ENCODE data around the gene CYTH1.

CYTH1 gene

GRCh38 chr17:78826421-78826820, 44.3 kb upstream of the CYTH1 start:
- ChIA-PET CTCF (interaction anchor here (0.5 to 0.7 kb wide), 2 partner anchors 17 to 405 kb away, joined by 3 to 4 read pairs; no protein-coding TSS in a partner anchor), POLR2A (no interaction called here)
- no peak overlapping the region for H3K27ac ChIP-seq (ENCODE audit: extremely low read depth, low read depth, low read length)
- peaks cover 50 to 97% of the 10 kb centered on the region in 2 experiments for H3K36me3 ChIP-seq (ENCODE audit: control insufficient read depth in 2 of 2, insufficient read depth in 1 of 2, low read length in 2 of 2)
- no peaks in the 10 kb centered on the region for H3K4me1 ChIP-seq (ENCODE audit: control insufficient read depth, insufficient read depth, low read length)
- H3K9me3 ChIP-seq (ENCODE audit: control insufficient read depth, insufficient read depth, low read depth, low read length) = no peaks in the 10 kb centered on the region
- TF ChIP-seq ZNF514 (tag by site-specific recombination; IDR thresholded peaks at IDR 0.05) = no peak
- no peak for TF ChIP-seq ZFP41 (tag by site-specific recombination; IDR thresholded peaks at IDR 0.05; ENCODE audit: borderline replicate concordance)
- no peak for TF ChIP-seq ZNF76 (tag by site-specific recombination; IDR thresholded peaks at IDR 0.05; ENCODE audit: borderline replicate concordance, low read depth)
- no peak for TF ChIP-seq CTCF (tag by site-specific recombination; IDR thresholded peaks at IDR 0.05)
- no peak for TF ChIP-seq ZNF391 (tag by site-specific recombination; IDR thresholded peaks at IDR 0.05; ENCODE audit: borderline replicate concordance, low read depth)
- TF ChIP-seq, protein P1, sequence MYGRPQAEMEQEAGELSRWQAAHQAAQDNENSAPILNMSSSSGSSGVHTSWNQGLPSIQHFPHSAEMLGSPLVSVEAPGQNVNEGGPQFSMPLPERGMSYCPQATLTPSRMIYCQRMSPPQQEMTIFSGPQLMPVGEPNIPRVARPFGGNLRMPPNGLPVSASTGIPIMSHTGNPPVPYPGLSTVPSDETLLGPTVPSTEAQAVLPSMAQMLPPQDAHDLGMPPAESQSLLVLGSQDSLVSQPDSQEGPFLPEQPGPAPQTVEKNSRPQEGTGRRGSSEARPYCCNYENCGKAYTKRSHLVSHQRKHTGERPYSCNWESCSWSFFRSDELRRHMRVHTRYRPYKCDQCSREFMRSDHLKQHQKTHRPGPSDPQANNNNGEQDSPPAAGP (tag by site-specific recombination; IDR thresholded peaks at IDR 0.05) = no peak
- no peak for TF ChIP-seq ZNF23 (tag by site-specific recombination; IDR thresholded peaks at IDR 0.05; ENCODE audit: borderline replicate concordance)
- TF ChIP-seq, protein P2, sequence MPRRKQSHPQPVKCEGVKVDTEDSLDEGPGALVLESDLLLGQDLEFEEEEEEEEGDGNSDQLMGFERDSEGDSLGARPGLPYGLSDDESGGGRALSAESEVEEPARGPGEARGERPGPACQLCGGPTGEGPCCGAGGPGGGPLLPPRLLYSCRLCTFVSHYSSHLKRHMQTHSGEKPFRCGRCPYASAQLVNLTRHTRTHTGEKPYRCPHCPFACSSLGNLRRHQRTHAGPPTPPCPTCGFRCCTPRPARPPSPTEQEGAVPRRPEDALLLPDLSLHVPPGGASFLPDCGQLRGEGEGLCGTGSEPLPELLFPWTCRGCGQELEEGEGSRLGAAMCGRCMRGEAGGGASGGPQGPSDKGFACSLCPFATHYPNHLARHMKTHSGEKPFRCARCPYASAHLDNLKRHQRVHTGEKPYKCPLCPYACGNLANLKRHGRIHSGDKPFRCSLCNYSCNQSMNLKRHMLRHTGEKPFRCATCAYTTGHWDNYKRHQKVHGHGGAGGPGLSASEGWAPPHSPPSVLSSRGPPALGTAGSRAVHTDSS (tag by site-specific recombination; IDR thresholded peaks at IDR 0.05) = no peak
- TF ChIP-seq ZNF148 (tag by site-specific recombination; IDR thresholded peaks at IDR 0.05; ENCODE audit: borderline replicate concordance) = no peak
- TF ChIP-seq ZNF157 (tag by site-specific recombination; IDR thresholded peaks at IDR 0.05) = no peak
- TF ChIP-seq ZSCAN30 (tag by site-specific recombination; IDR thresholded peaks at IDR 0.05) = no peak
- TF ChIP-seq, protein P3, sequence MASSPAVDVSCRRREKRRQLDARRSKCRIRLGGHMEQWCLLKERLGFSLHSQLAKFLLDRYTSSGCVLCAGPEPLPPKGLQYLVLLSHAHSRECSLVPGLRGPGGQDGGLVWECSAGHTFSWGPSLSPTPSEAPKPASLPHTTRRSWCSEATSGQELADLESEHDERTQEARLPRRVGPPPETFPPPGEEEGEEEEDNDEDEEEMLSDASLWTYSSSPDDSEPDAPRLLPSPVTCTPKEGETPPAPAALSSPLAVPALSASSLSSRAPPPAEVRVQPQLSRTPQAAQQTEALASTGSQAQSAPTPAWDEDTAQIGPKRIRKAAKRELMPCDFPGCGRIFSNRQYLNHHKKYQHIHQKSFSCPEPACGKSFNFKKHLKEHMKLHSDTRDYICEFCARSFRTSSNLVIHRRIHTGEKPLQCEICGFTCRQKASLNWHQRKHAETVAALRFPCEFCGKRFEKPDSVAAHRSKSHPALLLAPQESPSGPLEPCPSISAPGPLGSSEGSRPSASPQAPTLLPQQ (tag by site-specific recombination; IDR thresholded peaks at IDR 0.05) = no peak
- no peak for TF ChIP-seq KLF1 (tag by site-specific recombination; IDR thresholded peaks at IDR 0.05)
- TF ChIP-seq MZF1 (tag by site-specific recombination; IDR thresholded peaks at IDR 0.05; ENCODE audit: borderline replicate concordance) = no peak
- TF ChIP-seq ZNF133 (tag by site-specific recombination; IDR thresholded peaks at IDR 0.05) = no peak
- no peak for TF ChIP-seq ZIC2 (tag by site-specific recombination; IDR thresholded peaks at IDR 0.05)
- H3K4me3 ChIP-seq (ENCODE audit: low read depth, low read length) = no peak overlapping the region

DNA sequence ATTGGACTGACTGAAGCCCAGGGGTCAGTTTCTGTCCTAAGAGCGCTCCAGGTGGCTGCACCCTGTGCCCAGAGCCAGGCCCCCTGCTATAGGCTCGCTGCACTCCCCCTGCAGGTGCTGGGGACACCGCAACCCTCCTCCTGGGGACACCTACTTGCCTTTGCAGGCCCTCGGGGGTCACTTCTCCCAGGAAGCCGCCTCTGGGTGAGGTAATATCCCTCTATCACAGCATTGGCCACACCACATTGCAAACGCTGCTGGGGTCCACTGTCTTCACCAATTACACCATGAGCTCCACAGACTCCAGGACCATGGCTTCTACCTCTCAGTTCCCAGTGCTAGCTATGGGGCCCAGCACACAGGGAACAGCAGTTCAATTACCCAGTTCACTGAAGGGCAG, 43.6 kb upstream of the CYTH1 start:
- ChIA-PET CTCF (interaction anchor here (0.7 kb wide), 1 partner anchor 16 kb away, joined by 4 read pairs; no protein-coding TSS in a partner anchor), POLR2A (no interaction called here)
- Histone ChIP-seq H3K27ac (ENCODE audit: extremely low read depth, low read depth, low read length) (no peak overlapping the region), H3K4me1 (ENCODE audit: control insufficient read depth, insufficient read depth, low read length) (no peaks in the 10 kb centered on the region), H3K36me3 (ENCODE audit: control insufficient read depth in 2 of 2, insufficient read depth in 1 of 2, low read length in 2 of 2) (peaks cover 43 to 97% of the 10 kb centered on the region in 2 experiments), H3K9me3 (ENCODE audit: control insufficient read depth, insufficient read depth, low read depth, low read length) (no peaks in the 10 kb centered on the region), H3K4me3 (ENCODE audit: low read depth, low read length) (no peak overlapping the region)
- TF ChIP-seq GLIS1 (tag by site-specific recombination; IDR thresholded peaks at IDR 0.05) (peak; percentile 62), KLF8 (tag by site-specific recombination; IDR thresholded peaks at IDR 0.05) (no peak)

All from HEK293 (cell line).